GM13976 (cell line): ENCODE data around the gene XK.

Experiments
- DNase-seq: peaks from one replicate; pipeline ENCODE4 v3.0.0; 2012; ENCODE audit warnings: low spot score
- in situ Hi-C: fragments of 300-500 bp; cut with MboI; formaldehyde crosslinking; loops from one replicate; pipeline ENCODE4 v1.12.0; 2022; ENCODE audit warnings: low sequenced_read_pairs, mixed read lengths, inconsistent platforms; ENCODE audit not compliant: unreplicated experiment
- TF ChIP-seq, protein P1 (sequence below): IDR thresholded peaks from 2 replicates; pipeline ENCODE4 v1.5.1; 2012; ENCODE audit warnings: borderline replicate concordance, mild to moderate bottlenecking; ENCODE audit not compliant: insufficient read depth; ENCODE audit errors: extremely low read depth, missing control alignments, control extremely low read depth

The XK gene

DNA sequence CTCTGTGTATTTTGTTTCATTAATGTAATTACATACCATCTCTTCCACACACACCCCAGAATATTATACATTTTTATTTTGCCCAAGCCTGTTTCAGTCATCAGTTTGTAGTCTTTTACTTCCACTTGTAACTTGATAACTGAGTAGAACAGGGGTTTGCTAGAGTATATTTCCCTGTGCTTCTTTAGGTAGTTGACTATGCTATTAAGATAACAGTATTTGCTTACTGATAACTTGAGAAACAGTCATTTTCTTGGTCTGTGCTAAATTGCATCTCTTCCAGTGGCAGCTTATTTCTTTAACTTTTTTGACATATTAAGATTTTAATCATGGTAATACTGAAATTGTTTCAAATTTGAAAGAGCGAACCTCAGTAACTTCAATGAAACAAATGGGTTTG lies 7.0 kb upstream of the XK start:
- in situ Hi-C loops: no loop called here
- TF ChIP-seq, protein P1, sequence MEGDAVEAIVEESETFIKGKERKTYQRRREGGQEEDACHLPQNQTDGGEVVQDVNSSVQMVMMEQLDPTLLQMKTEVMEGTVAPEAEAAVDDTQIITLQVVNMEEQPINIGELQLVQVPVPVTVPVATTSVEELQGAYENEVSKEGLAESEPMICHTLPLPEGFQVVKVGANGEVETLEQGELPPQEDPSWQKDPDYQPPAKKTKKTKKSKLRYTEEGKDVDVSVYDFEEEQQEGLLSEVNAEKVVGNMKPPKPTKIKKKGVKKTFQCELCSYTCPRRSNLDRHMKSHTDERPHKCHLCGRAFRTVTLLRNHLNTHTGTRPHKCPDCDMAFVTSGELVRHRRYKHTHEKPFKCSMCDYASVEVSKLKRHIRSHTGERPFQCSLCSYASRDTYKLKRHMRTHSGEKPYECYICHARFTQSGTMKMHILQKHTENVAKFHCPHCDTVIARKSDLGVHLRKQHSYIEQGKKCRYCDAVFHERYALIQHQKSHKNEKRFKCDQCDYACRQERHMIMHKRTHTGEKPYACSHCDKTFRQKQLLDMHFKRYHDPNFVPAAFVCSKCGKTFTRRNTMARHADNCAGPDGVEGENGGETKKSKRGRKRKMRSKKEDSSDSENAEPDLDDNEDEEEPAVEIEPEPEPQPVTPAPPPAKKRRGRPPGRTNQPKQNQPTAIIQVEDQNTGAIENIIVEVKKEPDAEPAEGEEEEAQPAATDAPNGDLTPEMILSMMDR: no peak
- DNase-seq: no peak

DNA sequence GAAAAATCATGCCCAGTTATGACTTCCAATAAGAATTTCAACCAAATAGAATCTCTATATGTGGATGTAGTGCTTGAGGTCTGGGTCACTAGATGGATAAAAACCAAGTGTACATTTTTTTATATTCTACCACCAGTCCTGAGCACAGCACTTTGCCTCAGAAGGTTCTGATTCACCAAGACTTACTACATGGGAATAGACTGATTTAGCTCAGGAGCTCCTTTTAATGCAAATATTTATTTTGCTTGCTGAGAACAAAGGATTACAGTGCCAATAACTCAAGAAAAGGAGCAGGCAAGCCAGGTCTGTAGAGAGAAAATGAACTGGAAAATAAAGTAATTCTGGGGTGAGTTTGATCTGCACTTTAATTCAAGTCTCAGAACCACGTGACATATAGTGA lies 6.4 kb upstream of the XK start:
- in situ Hi-C loops: no loop called here
- no peak for DNase-seq
- TF ChIP-seq, protein P1: no peak

DNA sequence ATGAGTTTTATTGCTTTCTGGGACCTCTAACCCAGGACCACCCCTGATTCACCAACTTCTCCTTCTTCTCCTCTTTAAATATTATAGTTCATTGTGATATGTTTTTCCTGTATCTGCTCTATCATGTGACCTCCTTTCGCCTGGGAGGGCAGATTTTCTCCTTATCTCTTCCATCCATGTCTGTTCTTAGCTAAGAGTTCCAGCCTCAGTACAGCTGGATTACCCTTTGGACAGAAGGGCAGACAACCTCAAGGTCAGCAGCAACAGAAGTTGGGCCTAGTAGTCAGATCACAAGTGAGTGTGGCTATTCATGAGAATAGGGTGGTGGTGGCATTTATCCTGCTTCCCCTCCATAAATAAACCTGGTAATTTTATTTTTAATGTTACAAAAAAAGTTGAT lies 5.7 kb upstream of the XK start:
- TF ChIP-seq, protein P1: no peak
- DNase-seq: no peak
- in situ Hi-C loops: no loop called here

DNA sequence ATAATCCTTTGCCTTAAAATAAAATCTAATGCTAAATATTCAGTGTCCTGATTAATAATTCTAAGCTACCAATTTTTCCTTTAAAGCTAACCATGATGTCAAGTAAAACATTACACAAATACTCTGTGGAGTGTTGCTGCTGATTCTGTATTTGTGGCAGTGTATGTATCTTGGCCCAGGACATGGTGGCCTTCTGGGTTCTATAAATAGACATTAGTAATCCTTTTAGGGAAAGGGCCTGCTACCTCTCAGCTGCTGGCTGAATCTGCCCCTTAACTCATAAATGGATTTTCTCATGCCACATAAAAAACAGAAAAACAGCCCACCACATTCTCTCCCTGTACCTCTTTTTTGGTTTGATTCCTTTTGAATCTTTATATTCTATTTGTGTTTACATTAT lies 1.2 kb upstream of the XK start:
- TF ChIP-seq, protein P1: no peak
- in situ Hi-C loops: no loop called here
- DNase-seq: no peak

DNA sequence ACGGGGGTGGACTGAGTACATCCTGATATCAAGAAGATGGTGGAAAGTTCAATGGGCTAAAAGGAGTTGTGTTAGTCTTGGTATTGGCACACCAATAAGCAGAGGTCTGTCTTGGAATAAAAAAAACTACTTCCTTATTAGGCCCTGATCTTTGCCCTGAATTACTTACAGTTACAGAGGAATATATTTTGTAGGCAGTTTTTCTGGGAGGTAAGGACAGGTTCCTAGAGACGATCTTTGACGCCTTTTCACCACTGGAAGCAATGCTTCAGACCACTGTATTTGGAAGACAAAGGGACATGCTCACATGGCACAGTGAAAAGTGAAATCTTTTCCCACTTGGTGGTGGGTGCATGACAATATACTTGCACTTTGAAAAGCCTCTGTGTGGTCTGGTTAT lies 618 bp upstream of the XK start:
- in situ Hi-C loops: no loop called here
- TF ChIP-seq, protein P1: no peak
- no peak for DNase-seq

DNA sequence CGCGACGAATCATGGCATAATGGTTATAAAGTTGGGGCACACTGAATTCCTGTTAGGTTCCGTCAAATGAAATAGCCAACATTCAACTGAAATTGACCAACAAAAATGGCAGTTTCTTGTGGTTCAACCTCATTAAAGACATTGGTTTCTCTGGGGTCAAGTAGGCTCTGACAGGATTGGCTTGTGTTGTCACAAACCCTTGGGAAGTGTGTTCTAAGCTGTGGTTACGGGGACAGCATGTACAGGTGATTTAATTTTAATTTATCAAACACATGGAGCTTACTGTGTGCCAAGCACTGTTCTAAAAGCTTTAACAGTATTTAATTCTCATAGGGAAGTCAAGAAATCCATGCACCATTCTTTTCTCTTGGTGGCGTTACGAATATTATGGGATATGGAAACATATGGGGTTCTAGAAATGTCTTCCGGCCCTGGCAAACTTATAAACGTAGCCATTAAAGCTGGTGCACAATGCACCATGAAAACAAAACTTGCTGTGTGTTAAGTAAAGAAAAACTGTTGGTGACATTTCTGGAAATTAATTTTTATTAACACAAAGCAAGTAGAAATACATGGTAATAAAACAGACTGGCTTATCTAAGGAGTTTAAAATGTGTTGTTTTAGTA lies 891 bp downstream of the XK start:
- no peak for DNase-seq
- in situ Hi-C loops: no loop called here
- TF ChIP-seq, protein P1: no peak

DNA sequence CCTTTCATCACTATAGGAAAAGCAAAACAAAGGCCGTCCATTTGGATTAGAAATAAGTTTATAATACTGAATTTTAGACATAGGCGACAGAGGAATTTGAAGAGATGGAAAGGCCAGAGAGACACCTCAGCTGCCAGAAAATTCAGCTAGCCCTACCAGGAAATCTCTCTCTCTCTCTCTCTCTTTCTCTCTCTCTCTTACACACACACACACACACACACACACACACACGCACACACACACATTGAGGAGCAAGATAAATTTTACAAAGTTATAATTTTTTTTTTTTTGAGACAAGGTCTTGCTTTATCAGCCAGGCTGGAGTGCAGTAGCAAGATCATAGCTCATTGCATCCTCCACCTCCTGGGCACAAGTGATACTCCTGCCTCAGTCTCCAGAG lies 1.4 kb downstream of the XK start:
- DNase-seq: no peak
- in situ Hi-C loops: no loop called here

More for the DNA sequence above, 1.4 kb downstream of the XK start:
- TF ChIP-seq, protein P1: no peak
